Left forelimb (tissue), 1 donor: ENCODE measurements around the gene ADGRF5.
A peak's percentile ranks its signal among the peaks of the same experiment; 100 is the strongest.

Experiments used
- DNase-seq: peaks from one replicate; pipeline ENCODE4 v3.0.0-alpha.2; 2018; ENCODE audit warnings: low spot score

Gene ADGRF5, protein sequence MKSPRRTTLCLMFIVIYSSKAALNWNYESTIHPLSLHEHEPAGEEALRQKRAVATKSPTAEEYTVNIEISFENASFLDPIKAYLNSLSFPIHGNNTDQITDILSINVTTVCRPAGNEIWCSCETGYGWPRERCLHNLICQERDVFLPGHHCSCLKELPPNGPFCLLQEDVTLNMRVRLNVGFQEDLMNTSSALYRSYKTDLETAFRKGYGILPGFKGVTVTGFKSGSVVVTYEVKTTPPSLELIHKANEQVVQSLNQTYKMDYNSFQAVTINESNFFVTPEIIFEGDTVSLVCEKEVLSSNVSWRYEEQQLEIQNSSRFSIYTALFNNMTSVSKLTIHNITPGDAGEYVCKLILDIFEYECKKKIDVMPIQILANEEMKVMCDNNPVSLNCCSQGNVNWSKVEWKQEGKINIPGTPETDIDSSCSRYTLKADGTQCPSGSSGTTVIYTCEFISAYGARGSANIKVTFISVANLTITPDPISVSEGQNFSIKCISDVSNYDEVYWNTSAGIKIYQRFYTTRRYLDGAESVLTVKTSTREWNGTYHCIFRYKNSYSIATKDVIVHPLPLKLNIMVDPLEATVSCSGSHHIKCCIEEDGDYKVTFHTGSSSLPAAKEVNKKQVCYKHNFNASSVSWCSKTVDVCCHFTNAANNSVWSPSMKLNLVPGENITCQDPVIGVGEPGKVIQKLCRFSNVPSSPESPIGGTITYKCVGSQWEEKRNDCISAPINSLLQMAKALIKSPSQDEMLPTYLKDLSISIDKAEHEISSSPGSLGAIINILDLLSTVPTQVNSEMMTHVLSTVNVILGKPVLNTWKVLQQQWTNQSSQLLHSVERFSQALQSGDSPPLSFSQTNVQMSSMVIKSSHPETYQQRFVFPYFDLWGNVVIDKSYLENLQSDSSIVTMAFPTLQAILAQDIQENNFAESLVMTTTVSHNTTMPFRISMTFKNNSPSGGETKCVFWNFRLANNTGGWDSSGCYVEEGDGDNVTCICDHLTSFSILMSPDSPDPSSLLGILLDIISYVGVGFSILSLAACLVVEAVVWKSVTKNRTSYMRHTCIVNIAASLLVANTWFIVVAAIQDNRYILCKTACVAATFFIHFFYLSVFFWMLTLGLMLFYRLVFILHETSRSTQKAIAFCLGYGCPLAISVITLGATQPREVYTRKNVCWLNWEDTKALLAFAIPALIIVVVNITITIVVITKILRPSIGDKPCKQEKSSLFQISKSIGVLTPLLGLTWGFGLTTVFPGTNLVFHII (N-terminal part only)

DNA sequence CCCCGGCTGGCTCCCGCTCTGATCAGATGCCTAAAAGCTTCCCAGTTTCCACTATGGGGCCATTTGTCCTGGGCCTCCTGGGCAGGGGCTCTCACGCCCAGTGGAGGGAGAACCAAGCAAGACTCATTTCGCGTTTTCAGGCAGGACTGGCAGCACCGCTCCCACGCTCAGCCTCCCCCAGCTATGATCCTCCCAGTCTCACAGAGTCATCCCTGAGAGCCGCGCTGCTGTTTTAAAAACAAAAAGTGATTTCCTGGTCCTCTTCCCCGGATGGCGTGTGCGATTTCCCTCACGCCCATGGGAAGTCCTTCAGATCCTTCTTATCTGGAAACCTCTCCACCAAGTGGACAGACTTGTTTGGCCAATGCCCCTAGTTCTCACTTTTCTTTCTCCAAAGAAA is at the start of gene ADGRF5:
Gene ADGRF5 (minus strand): TSS at position 208 of the 400 bp plus-strand sequence. CDS start 15,176 bp downstream, outside the sequence.
- no peak for DNase-seq

DNA sequence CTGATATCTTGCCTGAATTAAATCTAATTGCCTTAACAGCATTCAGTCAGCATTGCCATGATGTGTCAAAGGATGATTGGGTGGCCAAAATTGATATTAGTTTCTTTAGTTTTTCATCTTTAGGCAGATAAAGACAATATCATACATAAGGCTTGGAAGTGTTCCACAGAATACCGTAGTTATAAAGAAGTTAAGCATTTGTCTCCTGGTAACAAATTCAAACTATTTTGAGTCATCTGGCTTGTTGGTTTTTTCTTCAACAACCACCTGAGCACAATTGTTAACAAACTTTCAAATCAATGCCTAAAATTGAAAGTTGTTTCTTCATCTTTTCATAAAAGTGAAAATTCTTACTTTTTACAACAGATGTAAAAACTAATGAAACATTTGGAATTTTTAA is 47.5 kb upstream of the ADGRF5 start:
- no peak for DNase-seq

DNA sequence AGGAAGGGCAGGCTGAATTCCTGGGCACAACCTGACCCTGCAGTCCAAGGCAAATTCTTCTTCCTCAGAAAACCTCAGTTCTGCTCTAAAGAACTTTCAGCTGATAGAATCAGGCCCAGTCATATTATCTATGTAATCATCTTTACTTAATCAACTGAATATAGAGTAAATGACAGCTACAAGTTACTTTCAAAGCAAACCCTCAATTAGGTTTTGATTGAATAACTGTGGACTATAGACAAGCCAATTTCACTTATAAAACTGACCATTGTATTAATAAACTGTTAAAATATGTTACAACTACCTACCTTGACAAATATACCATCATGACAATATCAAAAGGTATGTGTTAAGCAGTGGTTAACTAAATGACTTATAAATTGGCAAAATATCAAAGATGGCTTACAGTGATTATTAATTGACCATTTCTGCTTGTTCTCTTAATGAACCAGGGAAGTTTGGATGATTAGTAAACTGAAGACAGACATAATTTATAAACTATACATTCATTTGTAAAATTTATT is 46.1 kb upstream of the ADGRF5 start:
- no peak for DNase-seq

DNA sequence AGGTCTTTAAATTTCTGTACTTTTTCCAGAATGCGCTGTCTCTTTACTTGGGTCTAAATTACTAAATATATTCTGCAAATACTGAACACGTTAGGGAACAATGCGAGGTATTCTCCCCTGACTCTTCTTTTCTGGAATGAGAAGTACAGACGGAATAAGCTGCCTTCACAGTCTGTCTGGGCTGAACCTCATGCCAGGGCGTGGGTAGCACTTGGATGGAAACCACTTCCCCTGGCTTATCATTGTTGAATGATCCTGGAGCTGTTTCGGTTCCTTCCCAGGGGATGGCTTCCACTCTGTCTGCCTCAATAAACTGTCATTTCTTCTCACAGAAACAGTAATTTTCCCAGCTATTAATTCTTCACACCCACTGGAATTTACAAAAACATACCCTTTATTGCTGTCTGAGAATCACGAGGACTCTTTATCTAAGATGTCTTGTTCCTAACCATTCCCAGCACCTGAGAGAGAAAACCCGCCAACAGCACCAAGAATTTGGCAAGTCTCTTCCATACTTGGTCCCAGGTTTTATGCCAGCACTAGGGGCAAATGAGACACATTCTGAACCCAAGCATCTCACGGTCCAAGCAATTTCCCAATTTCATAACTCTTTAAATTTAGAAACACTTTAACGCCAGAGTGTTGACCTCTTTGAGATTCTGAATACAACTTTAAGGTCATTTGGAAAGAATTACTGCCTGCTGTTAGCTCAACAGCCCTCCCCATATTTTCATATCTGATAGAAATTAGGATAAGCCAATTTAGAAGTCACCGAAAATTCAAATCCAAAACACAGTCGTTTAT is 43.2 kb upstream of the ADGRF5 start:
- DNase-seq = no peak

DNA sequence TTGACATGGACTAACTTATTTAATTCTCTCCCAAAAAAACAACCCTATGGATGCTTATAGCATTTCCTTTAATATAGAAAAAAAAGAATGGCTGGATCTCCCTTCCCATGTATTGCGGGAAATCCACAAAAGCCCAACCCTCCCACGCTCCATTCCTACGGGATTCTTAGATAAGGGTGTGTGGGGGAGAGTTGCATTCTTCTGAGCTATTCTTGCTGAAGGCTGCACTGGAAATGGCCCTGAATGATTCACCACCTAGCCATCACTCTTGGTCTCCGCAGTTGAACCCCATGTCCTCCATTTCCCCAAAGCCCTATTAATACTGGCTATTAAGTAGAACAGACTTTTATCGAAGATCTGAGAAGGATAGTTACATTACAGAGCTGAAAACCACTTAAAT is 41.9 kb upstream of the ADGRF5 start:
- DNase-seq = no peak

DNA sequence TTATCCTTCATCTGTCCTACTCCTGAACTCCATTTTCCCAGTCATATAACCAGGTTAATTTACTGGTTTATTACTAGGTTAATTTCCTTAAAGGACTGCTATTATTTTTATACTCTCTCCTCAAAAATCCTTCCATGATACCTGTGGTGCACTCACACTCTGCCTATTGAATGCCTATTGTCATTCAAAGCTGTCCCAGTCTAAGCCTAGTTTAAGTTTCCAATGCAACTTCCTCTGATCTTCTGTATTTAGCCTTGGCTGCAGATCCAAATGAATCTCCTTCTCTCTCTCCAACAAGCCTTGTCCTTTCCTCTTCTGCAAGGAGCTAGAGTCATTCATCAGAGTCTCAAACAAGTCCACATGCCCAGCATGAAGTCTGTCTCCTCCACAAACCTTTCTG is 41.3 kb upstream of the ADGRF5 start:
- no peak for DNase-seq

DNA sequence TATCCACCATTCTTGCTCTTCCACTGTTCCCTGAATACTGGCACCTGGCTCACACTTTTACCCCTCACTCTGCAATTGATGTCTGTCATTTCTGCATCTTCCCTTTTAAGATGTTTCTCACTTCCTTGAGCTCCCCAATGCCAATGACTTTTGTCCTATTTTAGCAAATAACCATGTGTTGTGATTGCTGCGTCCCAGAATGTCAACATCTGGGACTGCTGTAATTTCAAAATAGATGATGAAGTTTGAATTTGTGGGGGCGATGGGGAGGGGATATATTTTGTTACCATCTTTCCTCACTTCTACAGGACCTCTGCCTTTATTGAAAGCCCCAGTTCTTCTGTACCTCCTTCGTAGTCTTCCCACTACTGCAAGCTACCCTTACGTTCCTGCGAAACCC is 40.0 kb upstream of the ADGRF5 start:
- no peak for DNase-seq

DNA sequence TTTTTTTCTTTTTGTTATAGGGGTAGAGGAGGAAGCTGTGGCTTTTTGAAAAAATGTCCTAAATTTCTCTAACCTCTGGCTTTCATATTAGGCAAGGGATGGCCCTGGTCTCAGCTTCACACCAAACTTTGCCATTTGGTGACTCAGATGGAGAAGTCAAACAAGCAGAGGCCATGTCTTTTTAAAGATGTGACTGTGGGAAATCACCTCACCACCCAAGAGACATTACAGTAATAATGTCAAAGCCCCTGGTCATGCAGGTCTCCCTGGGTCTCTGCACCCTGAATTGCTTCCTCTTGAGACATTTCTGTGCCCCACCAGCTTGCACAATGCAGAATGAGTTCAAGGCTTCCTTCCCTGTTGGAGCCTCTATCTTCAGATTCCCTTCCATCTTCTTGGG is 39.5 kb upstream of the ADGRF5 start:
- DNase-seq = no peak

DNA sequence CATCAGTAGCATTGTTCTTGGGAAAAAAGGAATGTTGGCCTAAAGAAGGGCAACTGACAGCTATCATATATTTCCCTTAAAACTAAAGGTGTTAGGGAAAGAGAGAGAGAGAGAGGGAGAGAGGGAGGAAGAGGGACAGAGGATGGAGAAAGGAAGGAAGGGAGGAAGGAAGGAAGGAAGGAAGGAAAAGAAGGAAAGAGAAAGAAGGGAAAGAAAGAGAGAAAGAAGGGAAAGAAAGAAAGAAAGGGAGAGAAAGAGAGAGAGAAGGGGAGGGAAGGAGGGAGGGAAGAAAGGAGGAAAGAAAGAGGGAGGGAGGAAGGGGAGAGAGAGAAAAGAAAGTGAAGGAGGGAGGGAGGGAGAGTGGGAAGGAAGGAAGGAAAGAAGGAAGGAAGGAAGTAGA is 37.7 kb upstream of the ADGRF5 start:
- no peak for DNase-seq

DNA sequence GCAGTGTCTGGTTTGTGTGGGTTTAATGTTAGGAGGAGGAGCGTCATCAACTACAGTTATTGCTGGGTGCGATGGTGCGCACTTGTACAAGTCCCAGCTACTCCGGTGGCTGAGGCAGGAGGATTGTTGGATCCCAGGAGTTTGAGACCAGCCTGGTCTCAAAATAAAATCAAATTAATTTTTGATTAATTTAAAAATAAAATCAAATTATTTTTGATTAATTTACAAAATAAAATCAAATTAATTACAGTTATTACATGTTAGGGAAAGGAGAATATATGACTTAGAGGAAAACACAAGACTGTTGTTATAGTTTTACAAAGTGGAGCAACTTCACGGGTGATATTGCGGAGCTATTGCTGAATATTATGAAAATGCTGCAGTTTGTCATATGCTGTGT is 34.7 kb upstream of the ADGRF5 start:
- DNase-seq = no peak

DNA sequence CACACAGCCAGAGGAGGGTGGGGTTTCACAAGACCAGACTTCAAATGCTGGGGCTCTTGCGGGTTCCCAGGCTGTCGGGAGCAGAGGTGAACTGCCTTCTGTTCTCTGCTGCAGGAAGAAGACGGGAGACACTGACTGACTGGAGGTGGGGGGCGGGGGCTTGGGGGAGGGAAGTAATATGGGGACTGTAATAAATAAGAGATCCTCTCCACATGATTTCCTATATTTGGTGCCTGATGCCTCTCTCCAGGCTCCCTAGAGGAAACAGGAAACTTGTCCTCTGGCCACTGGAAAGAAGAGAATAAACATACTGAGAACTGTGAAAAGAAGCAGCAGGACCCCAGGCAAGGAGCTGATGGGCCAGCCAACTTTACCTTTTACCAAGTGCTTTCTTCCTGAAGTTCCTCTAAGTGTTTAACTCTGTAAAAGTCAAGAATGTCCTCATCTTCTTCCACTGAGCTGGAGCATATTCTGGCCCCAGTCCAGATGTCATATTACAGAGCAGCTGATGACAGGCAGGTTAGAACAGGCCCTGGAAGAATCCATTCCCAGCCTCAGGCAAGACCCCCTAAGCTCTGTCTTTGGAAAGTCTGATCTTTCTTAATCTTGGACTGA is 33.2 kb upstream of the ADGRF5 start:
- DNase-seq = no peak

DNA sequence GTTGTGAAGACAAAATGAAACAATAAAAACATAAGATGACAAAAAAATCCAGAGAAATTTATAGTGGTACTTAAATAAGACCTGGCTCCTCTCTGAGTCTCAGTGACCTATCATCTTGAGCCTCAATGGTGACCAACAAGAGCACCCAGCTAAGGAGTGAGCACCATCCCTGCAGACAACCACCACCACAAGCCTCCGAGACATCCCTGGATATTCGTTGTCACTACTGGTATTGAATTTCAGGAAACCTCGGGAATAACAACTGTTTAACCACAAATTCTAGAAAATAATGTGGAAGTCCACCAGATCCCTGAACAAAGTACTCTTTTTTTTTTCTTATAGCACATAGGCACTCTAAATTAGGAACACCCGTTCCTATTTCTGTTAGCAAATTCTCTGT is 32.2 kb upstream of the ADGRF5 start:
- no peak for DNase-seq

DNA sequence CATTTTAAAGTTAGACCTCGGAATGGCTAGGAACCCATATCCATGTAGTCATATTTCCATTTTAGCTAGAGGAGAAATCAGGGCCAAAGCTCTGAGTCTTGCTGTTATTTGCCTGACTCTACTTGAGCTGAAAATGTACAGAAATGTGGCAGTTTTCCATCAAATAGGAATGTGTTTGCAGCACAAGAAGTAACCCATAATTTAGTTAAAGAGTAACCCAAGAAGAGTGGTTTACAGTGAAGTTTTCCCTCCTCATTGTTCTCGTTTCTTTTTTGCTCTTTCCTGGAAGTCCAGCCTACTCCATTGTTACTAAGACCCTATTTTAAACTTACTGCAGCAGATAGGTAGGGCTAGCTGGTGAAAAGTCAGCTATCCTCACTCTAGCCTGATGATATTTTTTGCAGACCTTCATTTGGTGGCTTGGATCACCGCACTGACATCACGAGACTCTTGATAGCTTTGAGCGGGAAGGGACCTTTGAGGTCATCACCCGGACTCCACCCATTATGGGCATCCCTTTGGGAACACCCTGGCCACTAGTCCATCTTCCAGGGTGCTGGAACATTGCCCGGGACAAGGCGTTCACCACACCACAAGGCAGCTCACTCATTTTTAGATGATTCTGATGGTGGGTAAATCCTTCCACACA is 28.0 kb upstream of the ADGRF5 start:
- peak; percentile 66 for DNase-seq

DNA sequence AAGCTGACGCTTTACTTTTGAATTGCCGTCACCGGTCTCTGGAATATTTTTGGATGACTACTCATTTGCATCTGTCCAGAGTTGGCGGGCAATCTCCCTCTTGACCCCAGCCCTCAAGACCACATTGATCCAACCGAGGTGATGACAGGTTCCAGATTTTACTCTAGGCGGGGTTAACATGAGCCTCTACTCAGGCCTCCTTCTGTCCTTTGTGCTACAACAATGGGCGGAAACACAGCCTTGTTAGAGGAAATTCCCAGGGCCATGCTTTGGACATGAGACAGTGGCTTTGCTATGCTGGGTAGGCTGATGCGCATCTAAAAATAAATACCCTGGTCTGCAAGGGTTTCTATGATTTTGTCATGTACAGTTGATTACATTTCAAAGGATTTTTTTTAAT is 27.0 kb upstream of the ADGRF5 start:
- DNase-seq = no peak

DNA sequence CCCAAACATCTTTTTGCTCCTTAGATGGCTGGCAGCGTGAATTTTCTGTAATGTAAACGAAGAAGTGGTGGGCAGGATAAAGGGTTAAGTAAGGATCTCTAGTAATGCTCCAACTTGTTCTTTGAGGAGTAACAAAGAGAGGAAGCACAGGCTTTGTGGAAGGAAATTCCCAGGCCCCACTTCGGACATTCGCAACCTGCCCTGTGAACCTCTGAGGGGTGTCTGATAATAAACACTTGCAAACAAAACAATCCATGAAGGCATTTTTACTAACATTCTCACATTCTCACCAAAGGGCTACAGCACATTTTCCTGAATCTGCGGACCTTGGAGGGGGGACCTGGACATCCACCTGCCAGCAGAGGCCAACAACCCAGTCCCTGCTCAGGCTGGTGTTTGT is 25.8 kb upstream of the ADGRF5 start:
- DNase-seq = no peak

DNA sequence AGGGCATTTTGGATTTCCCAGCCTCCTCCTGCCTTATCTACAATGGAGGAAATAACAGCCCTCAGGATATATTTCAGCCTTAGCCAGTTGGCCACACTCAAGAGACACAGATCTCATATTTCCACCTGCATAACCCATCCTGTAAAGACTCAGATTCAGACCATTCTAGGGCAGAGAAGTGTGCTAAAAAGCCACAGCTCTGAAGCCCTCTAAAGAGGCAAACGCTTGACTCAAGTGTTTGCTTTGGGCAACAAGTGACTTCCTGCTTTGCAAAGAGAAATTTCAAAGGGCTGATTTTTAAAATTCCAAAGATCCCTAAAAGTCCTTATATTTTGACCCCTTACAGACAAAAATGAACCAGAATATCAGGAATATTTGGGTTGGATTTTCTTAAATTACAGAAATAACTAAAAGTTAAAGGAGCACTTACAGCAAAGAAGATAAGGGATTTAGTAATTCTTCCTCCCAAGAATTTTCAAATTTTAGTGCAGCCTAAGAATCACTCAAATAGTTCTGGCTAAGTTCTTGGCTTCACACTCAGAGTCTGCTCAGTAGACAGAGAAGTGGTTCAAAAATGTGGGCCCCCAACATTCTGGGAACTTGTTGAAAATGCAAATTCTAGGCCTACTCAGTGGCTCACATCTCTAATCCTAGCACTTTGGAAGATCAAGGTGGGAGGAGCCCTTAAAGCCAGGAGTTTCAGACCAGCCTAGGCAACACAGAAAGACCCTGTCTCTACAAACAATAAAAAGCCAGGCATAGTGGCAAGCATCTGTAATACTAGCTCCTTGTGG is 18.9 kb upstream of the ADGRF5 start:
- no peak for DNase-seq

DNA sequence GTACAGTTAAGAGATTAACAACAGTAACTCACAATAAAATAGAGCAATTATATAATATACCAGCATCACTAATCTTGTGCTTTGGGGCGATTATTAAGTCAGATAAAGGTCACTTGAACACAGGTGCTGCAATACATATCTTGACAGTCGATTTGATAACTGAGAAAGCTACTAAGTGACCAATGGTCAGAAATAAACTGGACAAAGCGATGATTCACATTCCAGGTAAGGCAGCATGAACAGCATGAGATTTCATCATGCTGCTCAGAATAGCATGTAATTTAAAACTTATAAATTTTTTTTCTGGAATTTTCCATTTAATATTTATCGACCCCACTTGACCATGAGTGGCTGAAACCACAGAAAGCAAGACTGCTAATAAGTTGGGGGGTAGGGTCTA is 15.9 kb upstream of the ADGRF5 start:
- no peak for DNase-seq

DNA sequence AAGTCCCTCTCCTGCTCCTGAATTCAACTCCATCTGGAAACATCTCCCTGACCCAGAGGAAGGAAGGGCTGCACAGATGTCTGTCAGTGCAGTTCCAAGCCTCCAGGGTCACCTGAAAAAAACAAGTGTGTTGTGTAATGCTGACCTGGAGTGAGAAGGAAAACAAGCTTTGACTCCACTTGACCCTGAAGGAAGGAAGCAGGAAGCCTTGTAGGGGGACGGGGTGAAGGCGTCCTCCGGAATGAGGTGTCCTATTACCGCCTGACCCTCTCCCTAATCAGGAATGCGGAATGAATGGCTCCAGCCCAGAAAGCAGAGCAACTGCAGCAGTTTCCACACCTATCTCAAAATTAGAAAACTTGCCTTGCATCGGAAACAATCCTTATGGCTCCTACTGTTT is 13.9 kb upstream of the ADGRF5 start:
- DNase-seq = no peak

DNA sequence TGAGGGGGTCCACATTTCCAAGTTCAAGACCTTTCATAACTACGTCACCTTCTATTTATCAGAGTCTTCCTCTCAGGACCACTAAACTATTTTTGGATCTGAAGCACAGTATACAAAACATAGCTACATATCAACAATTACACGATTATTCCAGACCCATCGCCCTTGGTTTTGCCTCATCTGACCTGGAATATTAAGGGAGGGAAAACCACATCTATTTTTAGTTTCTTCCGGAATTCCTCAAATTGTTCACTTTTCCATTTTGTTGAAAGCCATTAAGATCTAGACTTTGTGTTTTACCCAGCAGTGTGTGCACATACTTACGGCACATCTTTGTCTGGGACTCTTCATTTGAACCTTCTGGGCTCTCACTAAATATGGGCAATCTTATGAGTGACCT is 12.0 kb upstream of the ADGRF5 start:
- no peak for DNase-seq
